Astrocyte (in vitro differentiated cells and primary cell): ENCODE measurements around the gene ELAVL2. TPM values are rescaled to one million over a fixed set of nuclear protein-coding genes. Genes with fewer than 3 reads are reported as not detected.

Experiments used
- DNase-seq: peaks from one replicate; pipeline ENCODE4 v3.0.0-alpha.2; 2010; ENCODE audit warnings: low read depth
- FAIRE-seq: peaks from 2 replicates; lab custom pipeline; 2011; peaks lifted over from hg19 to GRCh38; lab: Jason Lieb, UNC
- H2AFZ ChIP-seq: 2 replicates; pipeline ENCODE4 v1.6.0; 2012; ENCODE audit warnings: low read depth, low read length, inconsistent platforms
- H3K27ac ChIP-seq: 2 replicates; pipeline ENCODE4 v1.5.1; 2011; ENCODE audit warnings: low read depth, low read length, inconsistent platforms
- H3K27me3 ChIP-seq: 2 replicates; pipeline ENCODE4 v1.6.0; 2011; ENCODE audit warnings: low read length, inconsistent platforms; ENCODE audit not compliant: insufficient read depth
- H3K36me3 ChIP-seq: 2 replicates; pipeline ENCODE4 v1.5.1; 2011; ENCODE audit warnings: low read length, inconsistent platforms; ENCODE audit not compliant: insufficient read depth
- H3K4me1 ChIP-seq: 2 replicates; pipeline ENCODE4 v1.5.1; 2011; ENCODE audit warnings: low read length, inconsistent platforms; ENCODE audit not compliant: insufficient read depth
- H3K4me2 ChIP-seq: 2 replicates; pipeline ENCODE4 v1.6.0; 2012; ENCODE audit warnings: low read length, inconsistent platforms
- H3K4me3 ChIP-seq: 2 replicates; pipeline ENCODE4 v1.5.1; 2011; ENCODE audit warnings: low read depth, mild to moderate bottlenecking, low read length, inconsistent platforms; ENCODE audit not compliant: insufficient read depth
- H3K79me2 ChIP-seq: 2 replicates; pipeline ENCODE4 v1.6.0; 2012; ENCODE audit warnings: mild to moderate bottlenecking, low read length, inconsistent platforms; ENCODE audit not compliant: insufficient read depth
- H3K9ac ChIP-seq: 2 replicates; pipeline ENCODE4 v1.6.0; 2012; ENCODE audit warnings: mild to moderate bottlenecking, low read length, inconsistent platforms
- H3K9me3 ChIP-seq: 2 replicates; pipeline ENCODE4 v1.5.1; 2012; ENCODE audit warnings: low read depth, mild to moderate bottlenecking, low read length, inconsistent platforms; ENCODE audit not compliant: insufficient read depth
- H4K20me1 ChIP-seq: 2 replicates; pipeline ENCODE4 v1.6.0; 2012; ENCODE audit warnings: low read length, inconsistent platforms; ENCODE audit not compliant: insufficient read depth
- H3K27ac Mint-ChIP-seq: one replicate; pipeline ENCODE4 v1.8.0; 2021; ENCODE audit warnings: mild to moderate bottlenecking, mixed read lengths; ENCODE audit not compliant: unreplicated experiment
- H3K27me3 Mint-ChIP-seq: one replicate; pipeline ENCODE4 v1.8.0; 2021; ENCODE audit warnings: low read depth, mixed read lengths; ENCODE audit not compliant: unreplicated experiment
- H3K36me3 Mint-ChIP-seq: one replicate; pipeline ENCODE4 v1.8.0; 2021; ENCODE audit warnings: low read depth, mixed read lengths; ENCODE audit not compliant: unreplicated experiment
- H3K4me1 Mint-ChIP-seq: one replicate; pipeline ENCODE4 v1.8.0; 2021; ENCODE audit warnings: low read depth, mixed read lengths; ENCODE audit not compliant: unreplicated experiment
- H3K4me3 Mint-ChIP-seq: one replicate; pipeline ENCODE4 v1.8.0; 2021; ENCODE audit warnings: mild to moderate bottlenecking, moderate library complexity, mixed read lengths; ENCODE audit not compliant: unreplicated experiment
- H3K9me3 Mint-ChIP-seq: one replicate; pipeline ENCODE4 v1.8.0; 2021; ENCODE audit warnings: mild to moderate bottlenecking, mixed read lengths; ENCODE audit not compliant: unreplicated experiment
- EZH2 ChIP-seq: IDR thresholded peaks from 2 replicates; pipeline ENCODE4 v1.6.1; 2012; ENCODE audit warnings: mild to moderate bottlenecking, low read length, inconsistent platforms; ENCODE audit not compliant: insufficient read depth
- total RNA-seq: library from RNA; stranded (reverse); gene quantifications from 2 replicates; pipeline ENCODE4 v1.2.1, GENCODE V29; 2021
- TF ChIP-seq, protein P1 (sequence below): IDR thresholded peaks from 2 replicates; pipeline ENCODE4 v1.5.1; 2011; ENCODE audit warnings: low read depth, mild to moderate bottlenecking, inconsistent platforms, low read length, moderate library complexity; ENCODE audit not compliant: insufficient read depth

Gene ELAVL2
- total RNA-seq, 1 donor from 2014 or later, result 22.2 TPM

DNA sequence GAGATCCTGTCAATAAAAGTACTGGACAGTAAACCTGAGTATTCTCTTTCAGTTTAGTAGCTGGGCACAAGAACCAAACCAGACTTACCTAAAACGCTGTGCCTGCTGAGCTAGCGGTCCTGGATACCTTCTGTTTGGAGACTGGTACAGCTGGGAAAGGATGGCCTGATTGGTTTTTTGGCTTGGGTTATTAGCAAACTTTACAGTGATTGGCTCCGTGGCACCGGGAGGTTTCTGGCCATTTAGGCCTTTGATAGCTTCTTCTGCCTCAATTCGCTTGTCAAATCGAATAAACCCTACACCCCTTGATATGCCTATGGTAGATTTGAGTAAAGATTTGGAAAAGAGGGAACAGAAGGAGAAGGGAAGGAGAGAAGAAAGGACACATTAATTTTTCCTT, 124.7 kb downstream of the ELAVL2 start:
- H3K27me3 ChIP-seq, result no peaks in the 10 kb centered on the region
- FAIRE-seq (no peak), DNase-seq (no peak)
- H4K20me1 ChIP-seq, result no peaks in the 10 kb centered on the region
- H3K79me2 ChIP-seq, result no peaks in the 10 kb centered on the region
- Mint-ChIP-seq H3K27ac (no peak overlapping the region), H3K27me3 (no peaks in the 10 kb centered on the region), H3K9me3 (no peaks in the 10 kb centered on the region), H3K4me1 (peaks cover 2% of the 10 kb centered on the region), H3K4me3 (no peak overlapping the region), H3K36me3 (peaks cover 6% of the 10 kb centered on the region)
- H3K4me1 ChIP-seq, result no peaks in the 10 kb centered on the region
- H3K4me3 ChIP-seq, result no peak overlapping the region
- no peak overlapping the region for H3K27ac ChIP-seq
- TF ChIP-seq, protein P1, sequence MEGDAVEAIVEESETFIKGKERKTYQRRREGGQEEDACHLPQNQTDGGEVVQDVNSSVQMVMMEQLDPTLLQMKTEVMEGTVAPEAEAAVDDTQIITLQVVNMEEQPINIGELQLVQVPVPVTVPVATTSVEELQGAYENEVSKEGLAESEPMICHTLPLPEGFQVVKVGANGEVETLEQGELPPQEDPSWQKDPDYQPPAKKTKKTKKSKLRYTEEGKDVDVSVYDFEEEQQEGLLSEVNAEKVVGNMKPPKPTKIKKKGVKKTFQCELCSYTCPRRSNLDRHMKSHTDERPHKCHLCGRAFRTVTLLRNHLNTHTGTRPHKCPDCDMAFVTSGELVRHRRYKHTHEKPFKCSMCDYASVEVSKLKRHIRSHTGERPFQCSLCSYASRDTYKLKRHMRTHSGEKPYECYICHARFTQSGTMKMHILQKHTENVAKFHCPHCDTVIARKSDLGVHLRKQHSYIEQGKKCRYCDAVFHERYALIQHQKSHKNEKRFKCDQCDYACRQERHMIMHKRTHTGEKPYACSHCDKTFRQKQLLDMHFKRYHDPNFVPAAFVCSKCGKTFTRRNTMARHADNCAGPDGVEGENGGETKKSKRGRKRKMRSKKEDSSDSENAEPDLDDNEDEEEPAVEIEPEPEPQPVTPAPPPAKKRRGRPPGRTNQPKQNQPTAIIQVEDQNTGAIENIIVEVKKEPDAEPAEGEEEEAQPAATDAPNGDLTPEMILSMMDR, result no peak
- TF ChIP-seq EZH2, result no peak
- H3K4me2 ChIP-seq, result no peak overlapping the region
- H3K9me3 ChIP-seq, result no peaks in the 10 kb centered on the region
- no peak overlapping the region for H2AFZ ChIP-seq
- no peaks in the 10 kb centered on the region for H3K36me3 ChIP-seq
- no peak overlapping the region for H3K9ac ChIP-seq

DNA sequence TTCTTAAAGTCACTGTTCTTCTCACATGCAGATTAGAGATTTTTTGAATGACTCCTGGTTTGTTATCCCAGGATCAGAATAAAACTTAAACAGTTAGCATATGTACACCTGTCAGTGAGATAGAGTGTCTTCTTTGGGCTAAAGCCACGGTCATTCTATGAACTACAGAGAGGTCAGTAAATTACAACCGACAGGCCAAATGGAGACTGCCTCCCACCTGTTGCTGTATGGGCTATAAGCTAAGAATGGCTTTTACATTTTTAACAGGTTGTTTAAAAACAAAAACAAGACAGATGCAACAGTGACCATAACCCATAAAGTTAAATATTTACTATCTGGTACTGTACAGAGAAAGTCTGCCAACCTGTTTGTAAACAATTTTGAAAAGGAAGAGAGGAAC, 125.7 kb downstream of the ELAVL2 start:
- peaks cover 6% of the 10 kb centered on the region for H3K36me3 Mint-ChIP-seq

DNA sequence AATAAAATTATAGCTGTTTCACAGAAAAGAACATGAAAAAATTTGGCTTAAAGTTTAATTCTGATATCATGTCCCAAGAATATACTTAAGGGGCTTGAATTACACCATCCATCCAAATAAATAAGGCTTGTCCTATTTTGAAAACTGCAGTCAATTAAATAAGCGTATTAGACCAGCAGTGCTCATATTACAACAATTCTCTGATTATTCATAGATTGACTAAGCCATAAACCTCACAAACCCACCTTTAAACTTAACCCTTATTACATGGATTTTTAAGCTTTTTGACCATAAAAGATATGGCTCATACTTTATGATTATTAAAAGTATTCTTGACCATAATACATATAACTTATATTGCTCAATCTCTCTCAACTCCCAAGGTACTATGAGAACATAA, 127.9 kb downstream of the ELAVL2 start:
- no peaks in the 10 kb centered on the region for H4K20me1 ChIP-seq
- H3K36me3 Mint-ChIP-seq, result peaks cover 6% of the 10 kb centered on the region
- FAIRE-seq, result no peak
- H3K27ac ChIP-seq, result no peak overlapping the region
- H3K27me3 Mint-ChIP-seq, result no peaks in the 10 kb centered on the region
- no peak overlapping the region for H3K4me3 ChIP-seq
- no peak overlapping the region for H2AFZ ChIP-seq
- peaks cover 2% of the 10 kb centered on the region for H3K4me1 Mint-ChIP-seq
- no peak overlapping the region for H3K4me3 Mint-ChIP-seq
- H3K36me3 ChIP-seq, result no peaks in the 10 kb centered on the region
- no peaks in the 10 kb centered on the region for H3K4me1 ChIP-seq
- H3K9ac ChIP-seq, result no peak overlapping the region
- H3K27ac Mint-ChIP-seq, result no peak overlapping the region
- TF ChIP-seq, protein P1, result no peak
- no peak for TF ChIP-seq EZH2
- H3K27me3 ChIP-seq, result no peaks in the 10 kb centered on the region
- no peak for DNase-seq
- no peaks in the 10 kb centered on the region for H3K9me3 ChIP-seq
- H3K4me2 ChIP-seq, result no peak overlapping the region
- H3K79me2 ChIP-seq, result no peaks in the 10 kb centered on the region
- H3K9me3 Mint-ChIP-seq, result no peaks in the 10 kb centered on the region

More for the DNA sequence above, 125.7 kb downstream of the ELAVL2 start:
- Histone ChIP-seq H3K9me3 (no peaks in the 10 kb centered on the region), H2AFZ (no peak overlapping the region), H3K36me3 (no peaks in the 10 kb centered on the region), H3K27me3 (no peaks in the 10 kb centered on the region), H4K20me1 (no peaks in the 10 kb centered on the region), H3K27ac (no peak overlapping the region), H3K4me3 (no peak overlapping the region), H3K79me2 (no peaks in the 10 kb centered on the region), H3K4me1 (no peaks in the 10 kb centered on the region), H3K4me2 (no peak overlapping the region), H3K9ac (no peak overlapping the region)
- TF ChIP-seq EZH2, result no peak
- TF ChIP-seq, protein P1, result no peak
- no peaks in the 10 kb centered on the region for H3K9me3 Mint-ChIP-seq
- H3K27me3 Mint-ChIP-seq, result no peaks in the 10 kb centered on the region
- no peak for DNase-seq
- H3K27ac Mint-ChIP-seq, result no peak overlapping the region
- H3K4me1 Mint-ChIP-seq, result peaks cover 2% of the 10 kb centered on the region
- no peak overlapping the region for H3K4me3 Mint-ChIP-seq
- FAIRE-seq, result no peak
